ENCODE results near the gene KCNH1.

KCNH1 gene

DNA sequence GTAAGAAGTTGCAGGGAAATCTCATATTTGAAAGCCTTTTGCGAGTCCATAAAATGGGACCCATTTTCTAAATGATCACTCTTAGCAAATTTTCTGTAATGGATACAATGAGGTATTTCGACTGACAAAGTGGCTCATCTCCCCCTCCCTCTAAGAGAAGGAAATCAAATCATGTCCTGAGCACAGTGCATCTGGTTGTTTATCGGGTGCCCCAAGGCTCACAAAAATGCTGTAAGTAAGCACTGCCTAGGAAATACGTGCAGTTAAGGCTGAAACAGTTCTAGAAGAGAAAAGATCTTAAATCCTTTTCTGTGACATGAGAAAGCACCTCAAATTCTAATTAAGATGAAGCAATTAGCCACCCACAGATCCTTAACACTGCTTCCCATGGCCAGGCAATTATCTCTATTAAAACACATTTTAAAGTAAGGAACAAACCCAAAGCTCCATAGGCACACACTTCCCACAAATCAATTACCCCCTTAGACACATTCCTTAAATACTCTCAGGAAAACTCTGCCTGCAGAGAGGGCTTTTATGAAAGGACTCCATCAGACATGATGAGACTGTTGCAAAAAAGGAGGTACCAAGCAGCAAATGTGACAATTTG, 216.3 kb downstream of the KCNH1 start:
- no peak for DNase-seq (ENCODE audit: low read depth)

DNA sequence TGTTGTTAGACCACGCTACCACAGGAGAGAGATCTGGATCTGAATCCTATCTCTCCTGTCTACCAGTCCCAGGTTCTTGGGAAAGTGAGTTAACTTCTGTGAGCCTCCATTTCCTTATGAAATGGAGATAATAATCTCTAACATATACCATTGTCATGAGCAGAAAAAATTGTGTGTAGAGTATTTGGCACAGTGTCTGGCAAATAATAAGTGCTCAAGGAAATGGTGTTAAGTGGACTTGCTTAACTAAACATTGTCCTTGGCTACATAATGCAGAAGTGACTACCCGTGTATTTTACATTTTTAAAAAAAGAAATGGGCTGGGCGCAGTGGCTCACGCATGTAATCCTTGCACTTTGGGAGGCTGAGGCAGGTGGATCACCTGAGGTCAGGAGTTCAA, 217.4 kb downstream of the KCNH1 start:
- DNase-seq (ENCODE audit: low read depth) = no peak

DNA sequence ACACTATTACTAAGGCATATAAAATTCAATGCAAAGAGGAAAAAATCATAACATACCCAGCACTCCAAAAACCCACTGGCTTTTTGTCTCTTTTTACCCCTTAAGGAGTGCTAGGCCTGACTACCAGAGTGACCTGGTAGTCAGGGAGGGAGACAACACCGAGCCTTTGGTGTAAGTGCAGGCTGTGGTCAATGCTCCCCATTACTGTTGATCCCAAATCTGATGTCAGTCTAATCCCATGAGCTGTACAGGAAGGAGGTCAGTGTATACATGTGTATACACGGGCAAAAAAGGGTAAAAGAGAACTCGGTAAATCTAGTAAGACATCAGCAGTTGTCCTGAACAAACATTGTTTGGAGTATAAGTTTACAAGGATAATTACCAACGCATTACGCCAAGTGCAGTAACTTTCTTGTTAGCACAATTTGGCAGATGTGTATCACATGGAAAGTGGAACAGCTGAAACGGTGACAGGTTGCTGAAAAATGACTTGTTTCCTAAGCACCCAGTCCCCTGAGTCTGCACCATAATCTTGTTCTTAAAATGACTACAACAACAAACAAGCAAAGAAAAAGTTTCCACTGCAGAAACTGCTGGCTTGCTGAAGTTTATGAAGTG, 217.9 kb downstream of the KCNH1 start:
- no peak for DNase-seq (ENCODE audit: low read depth)

DNA sequence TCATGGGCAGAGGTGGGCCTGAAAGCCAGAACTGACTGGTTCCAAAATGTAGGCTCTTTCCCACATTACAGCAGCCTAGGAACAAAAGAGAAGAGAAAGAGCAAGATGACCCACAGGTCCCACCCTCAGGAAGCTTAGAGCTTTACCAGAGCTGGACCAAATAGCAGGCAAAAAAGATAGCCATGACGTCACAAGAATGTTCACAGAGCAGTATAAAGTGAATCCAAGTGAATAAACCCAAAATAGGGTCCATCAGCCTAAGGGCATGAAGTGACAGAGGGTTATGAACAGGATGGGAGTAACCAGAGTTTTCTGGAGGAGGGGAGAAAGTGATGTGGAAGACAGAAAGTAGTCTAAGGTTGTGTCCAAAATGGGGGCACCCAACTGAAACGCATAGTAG, 221.2 kb downstream of the KCNH1 start:
- DNase-seq (ENCODE audit: low read depth) = no peak

DNA sequence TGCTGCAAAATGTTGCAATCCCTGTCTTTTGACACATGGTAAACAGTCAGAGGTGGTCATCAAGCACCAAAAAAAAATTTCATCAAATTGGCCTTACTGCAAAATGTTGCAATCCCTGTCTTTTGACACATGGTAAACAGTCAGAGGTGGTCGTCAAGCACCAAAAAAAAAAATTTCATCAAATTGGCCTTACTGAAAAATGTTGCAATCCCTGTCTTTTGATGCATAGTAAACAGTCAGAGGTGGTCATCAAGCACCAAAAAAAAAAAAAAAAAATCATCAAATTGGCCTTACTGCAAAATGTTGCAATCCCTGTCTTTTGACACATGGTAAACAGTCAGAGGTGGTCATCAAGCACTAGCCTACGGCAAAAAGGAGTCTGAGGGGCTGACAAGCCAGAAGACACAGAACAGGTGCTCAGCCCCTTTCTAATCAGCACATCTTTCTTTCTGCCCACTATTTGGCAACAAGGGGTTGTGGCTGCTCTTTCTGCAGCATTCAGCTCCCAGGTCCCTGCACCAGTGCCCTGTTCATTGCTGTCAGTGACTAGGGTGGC, 223.8 kb downstream of the KCNH1 start:
- DNase-seq (ENCODE audit: low read depth) = no peak

DNA sequence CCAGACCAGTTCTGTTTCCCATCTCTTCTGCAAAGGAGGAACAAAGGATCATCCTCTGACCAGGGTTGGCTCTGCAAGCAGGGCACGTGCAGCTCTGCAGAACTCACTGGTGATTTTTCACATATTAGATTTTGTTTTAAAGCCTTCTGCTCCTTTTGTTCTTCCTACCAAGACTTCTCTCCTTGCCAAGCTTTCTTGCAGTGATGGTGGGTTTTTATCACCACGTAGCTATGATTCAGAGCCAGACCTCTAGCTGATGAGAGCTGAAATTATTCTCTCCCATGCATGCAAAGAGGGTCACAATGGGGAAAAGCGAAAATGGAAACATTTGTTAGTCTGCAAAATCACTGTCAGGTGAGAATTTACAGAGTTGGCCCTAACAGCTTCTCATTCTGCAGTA, 225.2 kb downstream of the KCNH1 start:
- DNase-seq (ENCODE audit: low read depth) = no peak

DNA sequence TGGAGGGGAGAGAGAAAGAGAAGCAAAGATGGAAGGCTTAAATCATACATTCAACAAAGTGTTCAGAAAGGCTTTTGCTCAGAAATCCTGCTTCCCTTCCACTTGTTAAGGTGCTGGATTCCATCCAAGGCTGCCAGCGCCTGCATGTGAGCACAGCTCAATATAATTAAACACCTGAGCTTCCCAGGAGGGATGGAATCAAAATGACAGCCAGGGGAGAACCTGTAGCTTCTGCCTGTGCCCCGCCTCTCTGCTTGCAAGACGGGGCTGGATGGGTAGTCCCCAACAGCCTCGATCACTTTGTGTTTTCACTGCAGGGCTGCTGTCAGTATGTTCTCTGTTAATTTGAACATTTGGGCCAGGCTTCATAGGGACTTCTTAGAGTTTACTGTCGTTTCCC, 225.7 kb downstream of the KCNH1 start:
- DNase-seq (ENCODE audit: low read depth) = no peak

DNA sequence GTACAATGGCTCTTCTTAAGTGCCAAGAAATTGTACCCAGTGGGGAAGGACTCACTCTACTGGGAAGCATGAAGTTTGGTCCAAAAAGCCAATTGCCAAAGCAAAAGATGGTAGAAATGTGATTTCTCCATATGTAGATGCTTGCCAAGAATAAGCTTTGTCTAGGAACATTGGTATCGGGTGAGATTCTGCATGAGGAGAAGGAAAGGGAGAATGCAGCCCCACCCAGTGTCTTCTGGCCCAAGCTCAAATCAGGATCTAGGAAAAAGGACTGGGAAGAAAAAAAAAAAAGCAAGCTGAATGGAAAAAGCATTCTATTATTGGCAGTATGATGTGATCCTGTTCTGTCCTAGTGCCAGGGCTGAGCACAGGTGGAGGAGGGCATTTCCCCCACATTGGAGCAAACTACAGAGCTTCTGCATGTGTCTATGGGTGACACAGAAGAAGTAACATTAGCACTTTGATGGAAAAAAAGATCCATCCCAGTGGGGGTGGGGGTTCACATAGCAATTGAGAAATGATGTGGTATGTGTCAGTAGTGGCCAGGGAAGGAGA, 226.6 kb downstream of the KCNH1 start:
- DNase-seq (ENCODE audit: low read depth) = no peak

DNA sequence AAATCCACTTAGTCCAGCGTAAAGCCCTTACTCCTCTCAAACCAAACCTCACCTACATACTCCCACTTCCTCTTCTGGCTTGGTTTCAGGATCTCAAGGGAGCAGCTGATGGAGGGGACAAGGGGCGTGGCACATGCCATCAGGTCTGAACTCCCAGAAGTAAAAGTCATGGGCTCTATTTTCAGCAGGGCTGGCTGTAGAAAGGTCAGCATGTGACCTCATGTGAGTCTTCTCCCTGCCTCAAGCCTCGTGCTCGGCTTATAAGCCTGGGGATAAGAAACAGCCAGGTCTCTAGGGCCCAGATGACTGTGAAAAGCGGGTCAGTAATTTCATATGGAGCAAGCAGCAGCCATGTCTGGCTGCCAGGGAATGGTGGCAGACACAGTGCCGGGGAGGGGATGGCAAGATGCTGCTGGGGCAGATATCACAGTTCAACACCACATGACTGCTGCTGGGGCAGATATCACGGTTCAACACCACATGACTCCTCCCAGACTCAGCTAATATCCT, 227.9 kb downstream of the KCNH1 start:
- no peak for DNase-seq (ENCODE audit: low read depth)

DNA sequence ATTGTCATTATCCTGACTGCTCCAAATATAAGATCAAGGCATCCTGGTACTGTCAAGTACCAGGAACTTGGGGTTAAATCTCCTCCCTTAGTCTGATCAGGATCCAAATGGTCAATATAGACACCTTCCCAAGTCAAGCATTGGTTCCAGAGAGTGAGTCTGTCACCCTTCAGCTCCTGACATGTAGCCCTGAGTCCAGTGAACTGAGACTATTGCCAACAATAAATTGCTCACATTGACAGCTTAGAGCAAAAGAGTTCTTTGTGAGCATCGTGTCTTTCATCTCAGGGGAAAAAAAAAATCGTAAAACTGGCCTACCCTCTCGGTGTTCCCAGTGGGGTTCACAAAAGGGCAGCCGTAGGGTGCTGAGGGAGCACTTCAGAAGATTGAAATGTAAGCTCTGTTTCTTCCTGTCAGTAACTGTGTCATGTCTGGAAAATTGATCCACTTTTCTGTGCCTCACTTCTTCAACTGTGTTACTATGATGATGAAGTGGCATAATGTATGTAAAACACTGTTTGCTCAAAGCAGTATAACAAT, 228.5 kb downstream of the KCNH1 start:
- no peak for DNase-seq (ENCODE audit: low read depth)

DNA sequence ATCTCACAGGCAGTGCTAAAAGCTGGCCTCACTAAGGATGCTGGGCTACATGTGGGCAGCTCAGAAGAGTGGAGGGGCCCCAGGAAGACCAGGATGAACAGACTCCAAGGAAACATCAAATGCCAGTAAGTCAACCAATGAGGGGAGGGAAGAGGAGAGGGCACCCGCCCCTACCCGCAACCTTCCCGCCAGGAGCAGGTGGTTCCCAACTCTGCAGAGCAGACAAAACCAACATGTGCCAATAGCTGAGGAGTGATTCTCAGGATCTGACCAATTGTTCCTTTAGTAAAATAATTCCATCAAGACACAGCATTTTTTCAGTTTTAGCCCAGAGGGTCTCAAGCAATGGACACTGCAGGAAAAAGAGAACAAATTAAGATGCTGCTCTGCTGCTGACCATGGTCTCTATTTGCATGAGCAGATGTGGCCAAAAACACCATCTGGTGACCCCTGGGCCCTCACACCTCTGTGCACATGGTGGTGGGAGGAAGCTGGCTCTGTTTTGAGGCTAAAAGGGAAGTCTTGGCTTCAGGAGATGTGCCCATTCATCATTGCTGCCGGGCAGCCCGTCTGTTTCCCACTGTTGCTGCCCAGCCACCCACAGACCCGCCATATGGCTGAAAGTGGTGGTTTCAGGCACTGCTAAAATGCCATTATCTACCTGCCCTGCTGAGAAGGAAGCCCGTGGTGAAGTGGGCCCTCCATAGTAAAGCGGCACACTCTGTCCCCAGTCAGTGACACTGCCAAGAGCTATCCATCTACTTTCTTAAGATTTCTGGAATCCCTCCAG, 231.8 kb downstream of the KCNH1 start:
- DNase-seq (ENCODE audit: low read depth) = no peak

DNA sequence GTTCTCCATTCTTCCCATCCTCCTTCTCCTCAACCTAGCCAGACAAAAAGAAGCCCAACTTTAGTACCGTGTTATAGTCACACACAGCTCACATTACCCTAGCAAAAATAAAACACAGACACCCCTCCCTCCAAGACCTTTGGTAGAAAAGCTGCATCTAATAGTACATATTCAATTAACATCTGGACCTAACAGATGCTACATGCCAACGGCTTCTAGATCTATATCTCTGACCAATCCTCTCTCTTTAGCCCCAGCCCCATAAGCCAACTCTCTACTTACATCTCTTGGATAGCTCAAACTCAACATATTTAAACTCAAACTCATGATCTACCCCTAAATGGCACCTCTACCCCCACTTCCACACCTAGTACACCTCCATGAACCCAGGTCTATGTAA, 233.1 kb downstream of the KCNH1 start:
- DNase-seq (ENCODE audit: low read depth) = no peak

DNA sequence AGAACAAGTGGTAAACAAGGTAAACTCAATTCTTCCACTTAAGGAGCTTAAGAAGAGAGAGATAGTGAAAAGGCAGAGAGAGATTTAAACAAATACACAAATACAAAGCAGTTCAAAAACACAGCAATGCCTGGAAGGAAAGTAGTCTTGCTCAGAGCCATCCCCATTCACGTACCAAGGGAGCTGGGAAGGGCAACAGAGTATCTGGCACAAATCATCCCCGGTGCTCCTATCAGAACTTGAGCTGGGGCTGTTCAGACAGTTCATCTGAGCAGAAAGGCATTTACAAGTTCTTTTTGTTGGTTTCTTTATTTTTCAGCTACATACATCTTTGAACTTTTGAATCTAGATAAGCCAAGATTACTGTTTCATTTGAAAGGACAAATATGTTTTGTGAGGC, 233.9 kb downstream of the KCNH1 start:
- DNase-seq (ENCODE audit: low read depth) = no peak

DNA sequence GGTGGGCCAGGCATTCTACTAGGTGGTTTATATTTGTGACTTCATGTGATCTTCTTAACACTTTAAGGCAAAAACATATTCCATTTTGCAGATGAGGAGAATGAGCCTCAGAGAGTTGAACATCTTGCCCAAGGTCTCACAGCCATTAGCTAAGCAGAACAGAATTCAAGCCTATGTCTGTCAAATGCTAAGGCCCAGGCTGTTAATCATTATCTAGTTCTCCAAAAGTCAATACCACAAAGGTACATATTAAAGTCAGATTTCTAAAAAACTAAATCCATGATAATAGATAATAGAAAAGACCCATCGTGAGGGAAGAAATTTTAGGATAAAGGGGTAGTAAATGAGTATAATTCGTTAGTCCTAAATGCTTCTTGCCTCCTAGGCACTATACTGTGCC, 234.3 kb downstream of the KCNH1 start:
- DNase-seq (ENCODE audit: low read depth) = no peak

DNA sequence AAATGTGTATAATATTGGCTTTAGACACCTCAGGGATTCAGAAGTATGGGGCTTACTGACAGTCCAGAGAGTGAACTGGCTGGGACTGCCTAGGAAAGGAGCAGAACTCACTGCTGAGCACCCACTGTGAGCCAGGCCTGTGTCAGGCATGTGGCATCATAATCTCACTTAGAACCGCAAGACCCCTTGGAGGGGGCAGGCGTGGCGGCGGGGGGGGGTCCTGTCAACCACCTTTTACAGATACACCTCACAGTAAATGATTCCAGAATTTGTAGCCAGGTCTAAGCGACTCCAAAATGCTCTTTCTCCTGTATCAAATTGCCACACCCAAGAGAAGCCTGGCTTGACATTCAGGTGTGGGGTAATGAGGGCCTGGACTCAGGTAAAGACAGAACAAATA, 235.5 kb downstream of the KCNH1 start:
- DNase-seq (ENCODE audit: low read depth) = no peak

DNA sequence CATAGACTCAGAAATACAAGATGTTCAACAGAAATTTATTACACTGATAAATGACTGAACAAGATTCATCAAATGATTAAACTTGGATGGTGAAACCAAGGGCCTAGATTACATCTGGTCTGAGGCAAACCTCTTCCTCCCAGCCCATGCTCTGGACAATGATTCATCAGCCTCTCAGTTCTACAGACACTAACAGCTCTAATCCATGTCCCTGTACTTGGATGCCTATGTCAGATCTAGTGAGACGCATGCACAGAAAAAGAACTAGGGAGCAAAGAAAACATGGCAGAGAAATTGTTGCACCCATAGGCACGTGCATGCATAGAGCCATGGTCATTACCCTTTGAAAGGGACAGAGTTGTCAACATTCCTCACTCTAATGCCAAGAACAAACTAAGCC, 250.1 kb downstream of the KCNH1 start:
- DNase-seq (ENCODE audit: low read depth) = no peak

DNA sequence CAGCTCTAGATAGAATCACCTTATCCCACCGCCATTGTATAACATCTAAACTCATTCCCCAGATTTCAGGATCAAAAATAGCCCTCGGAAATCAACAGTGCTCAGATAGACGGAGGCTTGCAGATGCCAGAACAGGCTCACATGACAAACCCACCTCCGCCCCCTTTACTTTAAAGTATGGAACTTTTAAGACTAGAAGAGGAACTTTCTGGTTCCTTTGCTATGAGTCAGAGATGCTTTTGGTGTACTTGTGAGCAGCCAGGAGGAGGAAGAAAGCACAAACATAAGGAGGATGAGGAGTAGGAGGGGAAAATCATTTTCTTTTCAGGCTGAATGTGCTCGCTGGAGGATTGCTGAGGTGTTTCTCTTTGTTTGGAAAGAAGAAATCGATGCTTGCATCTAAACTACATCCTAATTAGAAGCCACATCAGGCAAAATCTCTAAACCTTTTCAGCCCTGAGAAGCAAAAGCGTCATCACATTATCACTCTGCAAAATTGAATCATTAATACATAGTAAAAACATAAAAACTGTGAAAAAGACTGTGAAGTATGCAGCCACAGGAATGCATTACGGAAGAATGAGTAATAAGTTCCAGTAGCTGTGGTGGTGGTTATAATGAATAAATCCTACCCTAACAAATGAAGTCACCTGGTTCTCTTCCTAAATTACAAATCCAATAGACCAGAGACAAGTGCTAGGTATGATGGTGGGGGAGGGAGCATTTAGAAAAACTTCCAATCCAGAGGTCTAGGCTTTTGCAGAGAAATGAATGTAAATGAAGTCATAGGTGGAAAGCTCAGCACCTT, 251.3 kb downstream of the KCNH1 start:
- no peak for DNase-seq (ENCODE audit: low read depth)

DNA sequence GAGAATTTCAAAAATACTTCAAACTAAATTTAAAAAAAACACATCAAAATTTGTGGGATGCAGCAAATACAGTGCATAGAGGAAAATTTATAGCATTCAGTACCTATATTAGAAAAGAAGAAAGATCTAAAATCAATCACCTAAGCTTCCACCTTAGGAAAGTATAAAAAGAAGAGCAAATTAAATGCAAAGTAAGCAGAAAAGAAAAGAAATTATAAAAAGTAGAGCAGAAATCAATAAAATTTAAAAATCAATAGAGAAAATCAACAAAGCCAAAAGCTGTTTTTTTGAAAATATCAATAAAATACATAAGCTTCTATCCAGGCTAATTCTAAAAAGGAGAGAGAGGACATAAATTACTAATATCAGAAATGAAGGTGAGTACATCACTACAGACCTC, 255.4 kb downstream of the KCNH1 start:
- no peak for DNase-seq (ENCODE audit: low read depth)

DNA sequence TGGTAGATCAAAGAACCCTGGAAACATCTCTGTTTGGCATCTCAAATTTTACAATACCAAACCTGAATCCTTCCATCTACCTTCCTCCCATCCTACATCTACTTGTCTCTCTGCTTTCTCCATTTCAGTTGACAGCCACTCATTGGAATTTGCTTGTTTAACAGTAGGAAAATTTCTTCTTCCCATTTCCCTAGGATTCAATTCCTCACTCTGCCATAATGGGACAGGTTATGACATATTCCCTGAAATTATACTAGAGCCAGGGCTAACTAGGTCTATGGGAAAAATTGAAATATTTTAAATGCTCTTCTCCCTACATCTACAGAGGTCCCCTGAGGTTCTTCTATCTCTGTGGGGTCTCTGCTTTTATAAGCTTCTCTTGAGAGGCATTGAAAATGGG, 257.7 kb downstream of the KCNH1 start:
- no peak for DNase-seq (ENCODE audit: low read depth)

DNA sequence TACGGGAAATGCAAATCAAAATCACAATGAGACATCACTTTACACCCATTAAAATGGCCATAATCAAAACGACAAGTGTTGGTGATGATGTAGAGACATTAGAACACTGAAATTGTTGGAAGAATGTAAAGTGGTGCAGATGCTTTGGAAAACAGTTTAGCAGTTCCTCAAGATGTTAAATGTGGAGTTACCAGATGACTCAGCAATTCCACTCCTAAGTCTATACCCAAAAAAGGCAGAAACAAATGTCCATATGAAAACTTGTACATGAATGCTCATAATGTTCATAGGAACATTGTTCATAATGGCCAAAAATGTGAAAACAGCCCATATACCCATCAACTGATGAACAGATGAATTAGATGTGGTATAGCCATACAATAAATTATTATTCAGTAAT, 267.4 kb downstream of the KCNH1 start:
- no peak for DNase-seq (ENCODE audit: low read depth)

DNA sequence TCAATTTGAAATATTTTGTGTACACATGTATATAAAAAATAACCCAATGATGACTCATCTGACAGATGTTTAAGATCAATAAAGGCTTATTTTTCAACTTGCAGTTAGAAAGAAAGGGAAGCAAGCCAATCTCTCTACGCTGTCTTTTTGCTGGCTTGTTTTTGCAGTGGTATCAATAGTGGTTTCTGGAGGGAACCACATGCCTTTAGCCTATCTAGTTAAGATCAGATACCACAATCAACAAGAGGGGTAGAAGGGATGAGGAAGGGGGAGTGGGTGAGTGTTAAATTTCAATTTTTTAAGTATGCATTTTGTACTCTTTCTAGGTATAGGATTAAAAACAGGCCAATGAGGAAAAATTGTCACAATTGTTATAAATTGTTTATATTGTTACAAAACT, 276.2 kb downstream of the KCNH1 start:
- no peak for DNase-seq (ENCODE audit: low read depth)
